G401.6 (cell line): ENCODE results near the gene KIRREL3.

Source experiments
- FAIRE-seq: peaks from 2 replicates; lab custom pipeline; 2012; peaks lifted over from hg19 to GRCh38; lab: Jason Lieb, UNC

The KIRREL3 gene

DNA sequence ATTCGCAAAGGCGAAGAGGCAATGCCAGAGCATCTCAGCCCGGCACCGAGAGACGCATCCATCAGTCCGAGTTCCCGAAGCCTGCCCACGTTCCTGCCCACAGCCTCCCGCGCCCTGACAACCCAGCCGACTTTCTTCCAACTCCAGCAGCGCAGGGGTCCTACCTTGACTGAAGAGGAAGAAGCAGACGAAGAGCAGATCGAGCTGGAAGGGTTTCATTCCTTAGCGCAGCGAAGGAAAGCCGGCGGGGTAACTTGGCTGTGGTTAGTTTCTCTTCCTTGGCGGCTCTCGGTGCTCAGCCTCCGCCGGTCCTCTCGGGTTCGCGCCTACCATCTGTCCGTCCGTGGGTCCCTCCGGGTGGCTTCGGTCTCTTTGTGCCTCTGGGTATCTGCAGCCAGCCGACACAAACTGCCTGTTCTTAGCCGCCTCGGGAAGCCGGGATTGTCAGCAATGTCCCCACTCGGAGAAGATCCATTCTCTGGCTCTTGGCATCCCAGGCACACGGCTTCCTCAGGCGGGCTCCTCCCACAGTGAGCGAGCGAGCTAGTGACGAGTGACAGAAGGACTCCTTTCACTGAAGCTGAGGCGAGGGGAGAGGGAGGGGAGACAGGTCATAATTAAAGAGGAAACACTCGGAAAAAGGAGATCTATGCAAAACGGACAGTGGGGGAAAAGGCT is at the start of gene KIRREL3:
Gene KIRREL3 (minus strand): TSS at position 480 of the 678 bp plus-strand sequence.
- FAIRE-seq = no peak

DNA sequence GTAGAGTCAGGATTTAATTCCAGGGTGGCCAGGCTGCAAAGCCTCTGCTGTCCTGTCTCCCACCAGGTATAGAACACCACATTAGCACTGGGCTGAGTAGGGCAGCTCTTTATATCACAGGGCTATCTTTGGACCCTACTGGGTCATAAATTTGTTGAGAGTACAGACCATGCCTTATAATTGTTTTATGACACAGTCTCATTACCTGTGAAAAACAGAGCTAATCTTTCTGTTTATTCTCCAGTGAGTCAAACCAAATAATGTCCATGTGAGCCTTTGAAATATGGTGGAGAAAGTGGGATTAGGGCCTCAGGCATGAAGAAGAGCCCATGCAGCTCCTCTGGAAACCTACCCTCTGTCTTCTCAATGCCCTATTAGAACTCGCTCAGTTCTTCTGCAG is 49.6 kb upstream of the KIRREL3 start:
- no peak for FAIRE-seq

- FAIRE-seq = no peak
Observed at GRCh38 chr11:127049486-127049885, 48.9 kb upstream of the KIRREL3 start.

- no peak for FAIRE-seq
Observed at GRCh38 chr11:127044535-127044934, 44.0 kb upstream of the KIRREL3 start.

GRCh38 chr11:127042445-127042844 is 41.9 kb upstream of the KIRREL3 start:
- FAIRE-seq = no peak

- no peak for FAIRE-seq
Observed at GRCh38 chr11:127039591-127039990, 39.0 kb upstream of the KIRREL3 start.

GRCh38 chr11:127037596-127037995 is 37.0 kb upstream of the KIRREL3 start:
- FAIRE-seq = no peak

DNA sequence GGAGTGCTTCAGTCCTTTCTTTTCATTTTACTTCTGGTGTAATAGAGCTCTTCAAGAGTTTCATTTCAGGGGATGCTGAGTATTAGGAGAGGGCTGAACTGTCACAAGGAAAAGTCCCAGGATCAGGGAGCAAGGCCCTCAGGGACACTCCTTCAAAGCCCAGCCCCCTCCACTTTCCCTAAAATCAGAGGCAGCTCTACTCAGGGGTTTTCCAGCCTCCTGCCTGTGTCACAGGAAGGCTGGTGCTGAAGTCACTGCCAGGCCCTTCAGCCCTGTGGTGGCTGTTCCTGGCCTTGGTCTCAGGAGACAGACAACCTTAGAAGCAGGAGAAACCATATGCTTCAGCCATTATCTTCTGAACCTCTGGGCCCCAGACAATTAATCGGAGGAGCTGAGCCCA is 36.4 kb upstream of the KIRREL3 start:
- no peak for FAIRE-seq

GRCh38 chr11:127035824-127036223 is 35.3 kb upstream of the KIRREL3 start:
- FAIRE-seq = no peak

DNA sequence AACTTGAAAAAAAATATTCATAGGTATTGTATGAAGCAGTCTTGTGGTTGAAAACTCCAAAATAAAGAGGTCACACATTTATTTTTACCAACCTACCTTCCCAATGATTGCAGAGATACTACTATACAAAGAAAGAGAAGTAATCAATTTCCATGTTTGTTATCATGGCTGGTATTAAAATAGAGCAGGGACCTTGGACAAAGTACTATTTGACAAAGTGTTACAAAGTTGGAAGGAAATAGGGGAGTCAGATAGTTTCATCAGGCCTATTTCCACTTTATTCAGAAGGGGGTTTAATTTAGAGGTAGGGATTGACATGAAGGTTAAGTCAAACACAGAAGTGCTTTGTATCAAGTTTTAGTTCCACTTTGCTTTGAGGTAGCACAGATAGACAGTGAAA is 34.4 kb upstream of the KIRREL3 start:
- FAIRE-seq = no peak

- FAIRE-seq = no peak
Observed at GRCh38 chr11:127028648-127029047, 28.1 kb upstream of the KIRREL3 start.

GRCh38 chr11:127027789-127028188 is 27.2 kb upstream of the KIRREL3 start:
- no peak for FAIRE-seq

DNA sequence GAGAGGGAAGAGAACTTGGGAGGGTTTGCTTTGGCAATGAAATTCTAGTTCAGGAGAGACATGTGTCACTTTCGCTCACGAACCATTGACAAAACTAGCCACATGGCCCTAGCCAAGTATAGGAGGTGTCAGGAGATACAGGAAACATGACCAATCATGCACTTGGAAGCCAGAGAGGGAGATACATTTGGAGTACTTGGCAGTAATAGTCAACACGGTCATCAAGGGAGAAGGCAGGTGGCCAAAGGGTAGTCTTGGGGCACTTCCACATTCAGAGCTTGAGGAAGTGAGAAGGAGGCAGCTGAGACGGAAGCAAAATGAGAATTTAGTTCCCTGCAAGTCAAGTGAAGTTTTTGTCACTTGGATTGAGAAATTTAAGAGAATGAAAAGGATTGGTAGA is 26.4 kb upstream of the KIRREL3 start:
- FAIRE-seq = no peak

GRCh38 chr11:127023991-127024390 is 23.4 kb upstream of the KIRREL3 start:
- FAIRE-seq = no peak

- FAIRE-seq = no peak
Observed at GRCh38 chr11:127018683-127019279, 18.2 kb upstream of the KIRREL3 start.

- no peak for FAIRE-seq
Observed at GRCh38 chr11:127017482-127017881, 16.9 kb upstream of the KIRREL3 start.

GRCh38 chr11:127013550-127013949 is 13.0 kb upstream of the KIRREL3 start:
- FAIRE-seq = no peak

- no peak for FAIRE-seq
Observed at GRCh38 chr11:127006311-127006710, 5.7 kb upstream of the KIRREL3 start.

GRCh38 chr11:127003260-127003981 is 2.9 kb upstream of the KIRREL3 start:
- FAIRE-seq = no peak

GRCh38 chr11:127002669-127003259 is 2.2 kb upstream of the KIRREL3 start:
- no peak for FAIRE-seq

- no peak for FAIRE-seq
Observed at GRCh38 chr11:127000981-127001380, 411 bp upstream of the KIRREL3 start.

GRCh38 chr11:126999366-126999765 is 1.2 kb downstream of the KIRREL3 start:
- no peak for FAIRE-seq

- no peak for FAIRE-seq
Observed at GRCh38 chr11:126997641-126998040, 2.9 kb downstream of the KIRREL3 start.
